NCI-H226 (cell line): ENCODE measurements around the gene MAPK6.
A peak's percentile ranks its signal among the peaks of the same experiment; 100 is the strongest.
"Not testable (repeated sequence)": the region's sequence is repeated elsewhere in the genome, so short reads cannot be mapped to it uniquely, and the experiment has no call there.

Experiments used
- DNase-seq: peaks from one replicate; pipeline ENCODE4 v3.0.0-alpha.2; 2015

Gene MAPK6

DNA sequence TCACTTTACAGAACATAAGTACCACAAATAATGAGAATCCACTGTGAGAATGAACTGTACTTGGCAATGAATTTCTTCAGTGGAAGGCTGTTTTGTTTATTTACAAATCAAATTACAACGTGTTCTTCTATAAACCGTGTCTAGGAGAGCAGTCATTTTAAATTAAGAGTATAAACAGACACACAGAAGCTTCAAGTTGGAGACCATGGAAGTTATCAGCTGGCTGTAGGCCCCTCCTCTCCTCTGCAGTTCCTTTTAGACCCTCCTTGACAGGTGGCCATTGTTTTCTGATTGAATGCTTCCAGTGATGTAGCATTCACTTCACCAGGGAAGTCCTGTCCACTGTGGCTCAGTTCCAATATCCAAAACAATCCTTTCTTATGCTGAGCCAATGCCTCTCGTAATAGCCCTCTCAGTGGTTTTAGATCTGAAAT lies 7.3 kb upstream of the MAPK6 start:
- no peak for DNase-seq

DNA sequence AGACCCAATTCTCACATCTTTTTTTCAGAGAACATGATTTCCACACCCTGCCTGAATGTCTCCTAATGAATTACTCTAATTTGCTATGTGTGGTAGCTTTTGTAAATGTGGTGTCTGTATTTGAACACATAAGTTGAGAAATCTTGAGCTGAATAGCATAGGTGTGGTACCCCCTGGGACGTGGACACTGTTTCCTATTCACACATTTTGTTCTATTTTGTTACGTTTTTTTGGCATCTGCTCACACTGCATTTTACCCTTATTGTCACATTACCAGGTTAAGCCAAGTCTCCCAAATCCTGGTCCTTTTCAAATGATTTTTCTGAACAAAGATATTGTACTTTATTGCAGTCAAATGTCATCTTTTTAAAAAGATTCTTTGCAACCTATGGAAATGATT lies 6.8 kb upstream of the MAPK6 start:
- no peak for DNase-seq

DNA sequence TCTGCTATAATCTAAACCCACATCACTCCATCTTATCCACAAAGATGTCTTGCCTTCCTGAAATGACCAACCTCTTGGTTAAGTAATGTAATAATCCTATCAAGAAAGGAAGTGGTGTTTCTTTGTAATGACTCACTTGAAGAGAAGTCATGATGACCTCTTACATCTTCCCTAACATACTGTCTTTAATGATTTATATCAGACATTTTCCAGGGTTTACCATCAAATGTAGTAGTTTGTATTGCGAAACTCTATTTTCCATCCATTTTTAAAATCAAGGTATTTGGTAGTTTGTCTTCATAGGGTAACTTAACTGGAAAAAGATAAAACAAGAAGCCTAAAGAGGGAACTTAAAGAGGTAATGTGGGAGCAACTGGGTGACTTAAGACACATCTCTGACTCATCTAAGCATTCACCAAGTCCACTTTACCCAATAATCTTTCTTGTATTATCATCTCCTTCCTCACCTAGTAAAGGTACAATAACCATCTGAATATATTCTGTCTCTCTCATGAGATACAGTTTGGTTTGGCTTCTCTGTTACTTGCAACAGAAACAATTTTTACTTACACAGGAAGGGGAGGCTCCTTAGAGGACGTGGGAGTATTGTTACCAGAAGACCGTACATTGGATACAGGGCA lies 5.7 kb upstream of the MAPK6 start:
- DNase-seq, result peak; percentile 95

DNA sequence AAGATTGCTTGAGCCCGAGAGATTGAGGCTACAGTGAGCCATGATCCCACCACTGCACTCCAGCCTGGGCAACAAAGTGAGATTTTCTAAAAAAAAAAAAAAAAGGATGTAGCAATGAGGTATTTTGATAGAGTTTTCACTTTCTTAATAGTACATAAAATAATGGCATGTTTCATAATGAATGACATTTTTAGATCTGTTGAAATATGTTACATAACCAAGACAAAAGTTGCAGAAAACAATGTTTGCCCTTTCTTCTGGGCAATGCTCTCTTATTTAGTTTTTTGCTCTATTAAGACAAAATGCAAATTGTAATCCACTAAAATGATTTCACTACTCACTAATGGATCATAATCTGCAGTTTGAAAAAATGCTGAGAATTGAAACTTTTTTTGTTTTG lies 4.4 kb upstream of the MAPK6 start:
- DNase-seq, result no peak

DNA sequence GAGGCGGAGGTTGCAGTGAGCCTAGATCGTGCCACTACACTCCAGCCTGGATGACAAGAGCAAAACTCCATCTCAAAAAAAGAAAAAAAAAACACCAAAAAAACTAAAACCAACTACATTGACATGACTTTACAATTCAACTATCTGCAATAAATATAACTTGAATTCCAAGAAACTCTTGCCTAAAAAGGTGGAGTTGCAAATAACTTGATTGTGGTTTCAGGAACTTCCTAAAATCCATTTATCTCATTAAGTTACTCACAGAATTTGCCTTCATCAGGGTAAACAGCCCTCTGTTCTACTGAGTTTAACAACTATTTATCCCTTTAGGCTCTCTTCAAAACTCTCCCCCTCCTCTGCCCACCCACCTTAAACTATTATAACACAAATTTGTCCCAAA lies 2.7 kb upstream of the MAPK6 start:
- DNase-seq, result no peak

DNA sequence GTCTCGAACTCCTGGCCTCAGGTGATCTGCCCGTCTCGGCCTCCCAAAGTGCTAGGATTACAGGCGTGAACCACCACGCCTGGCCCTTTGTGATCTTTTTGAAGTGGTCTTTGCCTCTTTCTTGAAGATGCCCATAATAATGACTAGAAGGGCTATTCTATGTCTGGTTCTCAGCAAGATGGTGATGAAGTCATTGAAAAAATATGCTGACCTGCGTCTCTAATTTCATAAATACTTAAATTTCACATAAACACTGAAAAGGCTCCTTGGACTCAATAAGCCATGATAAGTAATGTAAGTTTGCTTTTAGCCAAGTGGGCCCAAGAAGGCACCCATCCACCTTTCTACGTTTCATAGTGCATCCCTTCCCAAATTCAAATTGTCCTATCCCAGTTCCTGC lies 775 bp upstream of the MAPK6 start:
- DNase-seq, result no peak

DNA sequence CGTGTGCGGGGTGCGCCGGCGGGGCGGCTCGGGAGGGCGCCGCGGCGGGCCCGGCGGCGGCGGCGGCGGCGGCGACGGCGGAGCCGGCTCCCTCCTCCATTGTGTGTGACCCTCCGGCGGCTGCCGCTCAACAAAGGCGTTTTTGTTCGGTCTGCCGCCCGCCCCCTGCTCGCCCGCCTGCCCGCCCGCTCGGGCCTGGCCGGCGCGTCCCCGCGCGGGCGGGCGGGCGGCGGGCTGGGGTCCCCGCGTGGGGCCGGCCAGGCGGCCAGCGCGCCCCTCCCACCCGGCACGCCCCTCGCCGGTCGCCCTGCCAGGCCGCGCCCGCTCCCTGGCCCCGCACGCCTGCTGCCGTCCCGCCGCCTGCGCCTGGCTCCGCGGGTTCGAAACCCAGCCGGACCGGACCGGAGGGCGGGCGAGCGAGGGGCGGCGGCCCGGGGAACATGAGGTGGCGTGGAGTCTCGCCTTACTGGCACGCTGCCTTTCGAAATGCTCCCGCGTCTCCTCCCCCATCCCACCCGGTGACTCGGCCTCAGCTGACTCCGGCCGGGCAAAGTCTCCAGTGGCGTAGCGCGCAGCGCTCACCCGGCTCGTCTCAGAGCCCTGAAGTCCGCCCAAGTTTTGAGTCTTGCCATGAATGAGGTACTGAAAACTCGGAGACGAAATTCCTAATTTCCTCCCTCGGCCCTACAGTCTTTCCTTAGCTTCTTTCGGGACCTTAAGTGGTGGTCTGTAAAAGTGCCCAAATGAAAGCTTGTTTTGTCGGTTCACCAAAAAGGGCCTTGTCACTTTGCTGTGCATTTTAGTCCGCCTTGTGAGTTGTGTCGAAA lies 588 bp downstream of the MAPK6 start:
- DNase-seq, result peak; percentile 87

DNA sequence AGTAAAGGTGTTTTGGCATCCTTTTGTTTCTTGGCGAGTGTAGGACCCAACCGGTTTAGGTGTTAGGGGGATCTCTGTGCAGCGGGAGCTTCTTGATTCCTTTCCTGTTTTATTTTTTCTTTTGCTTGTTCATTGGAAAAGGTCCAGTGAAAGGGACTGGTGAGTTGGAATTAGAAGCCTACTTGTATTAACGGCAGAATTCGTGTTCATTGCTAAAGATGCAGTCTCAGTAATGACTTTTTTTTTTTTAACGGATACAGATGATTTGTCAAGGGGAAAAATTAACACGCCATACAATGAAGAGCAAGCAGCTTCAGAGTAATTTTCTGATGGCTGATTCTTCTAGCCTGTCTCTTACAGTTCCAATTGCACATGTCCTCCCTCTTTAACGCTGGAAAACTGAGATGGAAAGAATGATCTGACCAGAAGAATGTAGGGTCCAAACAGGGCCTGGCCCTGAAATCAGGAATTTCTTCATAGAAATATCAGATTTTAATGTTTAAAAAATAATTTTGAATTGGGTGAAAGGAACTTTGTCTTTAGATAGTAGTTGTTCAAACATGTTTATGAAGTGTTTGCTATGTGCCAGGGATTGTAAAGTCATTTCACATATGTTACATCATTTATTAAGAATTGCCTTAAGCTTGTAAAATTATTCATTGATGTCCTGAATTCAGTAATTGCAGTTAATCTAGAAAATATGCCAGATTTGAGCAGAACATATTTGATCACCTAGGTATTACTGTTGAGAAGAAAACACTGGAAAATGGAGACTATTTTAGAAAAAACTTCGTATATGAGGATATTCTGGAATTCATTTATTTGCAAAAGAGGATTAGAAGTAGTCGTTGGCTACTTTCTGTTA lies 1.4 kb downstream of the MAPK6 start:
- no peak for DNase-seq

DNA sequence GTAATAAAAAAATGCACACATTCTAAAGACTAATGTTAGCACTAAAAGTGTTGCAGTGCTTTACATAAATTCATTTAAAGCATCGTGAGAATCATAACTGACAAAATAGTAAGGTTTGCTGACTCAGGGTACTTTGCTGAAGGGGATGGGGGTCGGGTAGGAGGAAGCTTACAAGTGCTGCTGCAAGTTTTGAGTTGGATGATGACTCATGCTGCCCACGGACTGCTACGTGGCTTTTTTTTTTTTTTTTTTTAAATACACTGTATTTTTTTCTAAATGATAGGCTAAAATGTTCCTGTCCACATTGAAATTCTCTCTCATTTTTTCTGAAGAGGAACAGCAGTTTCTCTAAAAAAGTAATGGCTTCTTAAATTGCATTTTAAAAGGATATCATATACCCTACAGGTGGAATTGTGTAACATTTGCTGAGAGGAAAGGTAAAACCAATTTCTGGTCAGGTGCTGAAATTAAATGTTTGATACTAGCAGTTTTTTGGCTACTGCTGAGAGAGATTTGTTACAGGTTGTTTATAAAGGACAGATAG lies 2.2 kb downstream of the MAPK6 start:
- DNase-seq, result peak; percentile 87

DNA sequence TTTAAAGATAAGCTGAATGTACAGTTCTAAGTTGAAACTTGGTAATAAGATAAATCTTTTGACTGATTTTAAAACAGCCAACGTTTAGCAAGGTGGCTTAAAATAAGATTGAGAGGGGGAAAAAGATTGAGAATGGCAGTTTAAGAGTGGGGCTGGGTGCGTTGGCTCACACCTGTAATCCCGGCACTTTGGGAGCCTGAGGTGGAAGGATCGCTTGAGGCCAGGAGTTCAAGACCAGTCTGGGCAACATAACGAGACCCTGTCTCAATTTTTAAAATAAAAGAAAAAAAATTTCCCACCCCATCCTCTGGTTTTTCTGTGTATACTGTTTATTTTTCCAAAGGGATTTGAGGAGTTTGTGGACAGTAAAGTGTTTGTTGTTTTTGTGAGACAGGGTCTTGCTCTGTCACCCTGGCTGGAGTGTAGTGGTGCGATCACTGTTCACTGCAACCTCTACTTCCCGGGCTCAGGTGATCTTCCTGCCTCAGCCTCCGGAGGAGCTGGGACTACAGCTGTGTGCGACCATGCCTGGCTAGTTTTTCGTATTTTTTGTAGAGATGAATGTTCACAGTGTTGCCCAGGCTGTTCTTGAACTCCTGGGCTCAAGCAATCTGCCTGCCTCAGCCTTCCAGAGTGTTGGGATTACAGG lies 3.0 kb downstream of the MAPK6 start:
- DNase-seq, result no peak

DNA sequence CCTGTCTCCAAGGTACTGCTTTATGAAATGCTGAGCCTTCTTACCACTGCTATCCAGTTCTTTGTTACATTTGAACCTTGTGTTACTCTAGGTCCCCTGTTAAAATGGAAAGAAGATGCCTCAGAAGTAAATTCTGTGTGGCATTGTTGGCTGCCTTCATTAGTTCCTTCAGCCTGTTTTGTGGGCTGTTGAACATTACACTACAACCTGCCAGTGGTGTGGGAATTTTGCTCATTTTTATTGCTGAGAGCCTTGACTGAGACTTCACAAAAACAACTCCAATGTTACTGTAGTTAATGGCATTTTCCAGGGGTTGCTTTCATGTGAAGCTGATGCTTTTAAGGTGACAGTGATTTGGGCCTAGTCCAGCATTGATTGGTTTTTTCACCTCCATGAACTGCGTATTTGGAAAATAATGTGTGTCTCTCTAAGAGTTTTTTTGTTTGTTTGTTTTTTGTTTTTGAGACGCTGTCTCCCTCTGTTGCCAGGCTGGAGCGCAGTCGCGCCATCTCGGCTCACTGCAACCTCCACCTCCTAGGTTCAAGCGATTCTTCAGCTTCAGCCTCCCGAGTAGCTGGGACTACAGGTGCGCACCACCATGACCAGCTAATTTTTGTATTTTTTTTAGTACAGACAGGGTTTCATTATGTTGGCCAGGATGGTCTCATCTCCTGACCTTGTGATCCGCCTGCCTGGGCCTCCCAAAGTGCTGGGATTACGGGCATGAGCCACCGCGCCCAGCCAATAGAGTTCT lies 4.3 kb downstream of the MAPK6 start:
- no peak for DNase-seq

DNA sequence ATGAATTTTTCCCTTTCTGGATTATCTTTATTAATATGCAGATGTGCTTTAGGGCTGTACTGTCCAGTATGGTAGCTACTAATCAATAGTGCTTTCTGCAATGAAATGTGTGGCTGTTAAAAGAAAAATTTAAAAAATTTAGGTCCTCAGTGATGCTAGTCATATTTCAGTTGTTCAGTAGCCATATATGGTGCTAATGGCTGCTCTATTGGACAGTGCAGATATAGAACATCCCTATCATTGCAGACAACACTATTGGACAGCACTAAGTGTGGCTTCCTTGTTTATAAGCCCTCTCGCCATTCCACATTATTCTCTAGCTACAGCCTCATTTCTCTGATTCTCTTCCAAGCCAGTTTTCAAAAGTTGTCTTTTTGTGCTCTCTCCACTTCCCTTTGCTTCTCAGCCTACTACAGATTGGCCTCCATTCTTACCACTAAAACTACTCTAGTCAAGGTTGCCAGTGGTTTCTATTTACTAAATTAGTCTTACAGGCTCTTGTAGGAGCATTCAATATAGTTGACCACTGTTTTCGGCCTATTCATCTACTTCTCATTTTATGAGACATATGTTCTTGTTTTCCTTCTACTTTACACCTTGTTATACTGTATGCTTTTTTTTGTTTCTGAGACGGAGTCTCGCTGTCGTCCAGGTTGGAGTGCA lies 9.5 kb downstream of the MAPK6 start:
- no peak for DNase-seq

DNA sequence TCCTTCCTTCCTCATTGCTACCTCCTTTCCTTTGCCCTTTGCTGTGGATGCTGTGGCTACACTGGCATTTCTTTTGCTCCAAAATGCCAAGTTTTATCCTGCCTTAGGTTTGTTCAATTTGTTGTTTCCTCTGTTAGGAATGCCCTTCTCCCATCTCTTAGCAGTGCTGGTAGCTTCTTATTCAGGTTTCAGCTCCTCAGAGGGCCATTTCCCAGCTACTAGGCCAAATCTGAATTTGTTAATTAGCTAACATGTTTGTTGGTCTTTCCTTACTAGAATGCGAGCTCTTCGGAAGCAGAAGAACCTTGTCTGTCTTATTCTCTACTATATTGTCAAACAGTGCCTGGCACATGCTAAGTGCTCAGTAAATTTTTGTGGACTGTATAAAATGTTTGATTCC lies 11.0 kb downstream of the MAPK6 start:
- no peak for DNase-seq

DNA sequence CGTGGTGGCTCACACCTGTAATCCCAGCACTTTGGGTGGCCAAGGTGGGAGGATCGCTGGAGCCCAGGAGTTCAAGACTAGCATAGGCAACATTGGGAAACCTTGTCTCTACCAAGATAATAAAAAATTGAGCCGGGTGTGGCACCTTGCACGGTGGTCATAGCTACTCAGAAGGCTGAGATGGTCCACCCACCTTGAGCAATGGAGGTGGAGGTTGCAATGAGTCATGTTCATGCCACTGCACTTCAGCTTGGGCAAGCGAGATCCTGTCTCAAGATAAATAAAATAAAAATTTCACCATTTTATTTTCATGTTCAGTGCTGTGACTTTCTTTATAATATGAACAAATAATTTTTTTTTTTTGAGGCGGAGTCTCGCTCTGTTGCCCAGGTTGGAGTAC lies 12.5 kb downstream of the MAPK6 start:
- peak; percentile 80 for DNase-seq

DNA sequence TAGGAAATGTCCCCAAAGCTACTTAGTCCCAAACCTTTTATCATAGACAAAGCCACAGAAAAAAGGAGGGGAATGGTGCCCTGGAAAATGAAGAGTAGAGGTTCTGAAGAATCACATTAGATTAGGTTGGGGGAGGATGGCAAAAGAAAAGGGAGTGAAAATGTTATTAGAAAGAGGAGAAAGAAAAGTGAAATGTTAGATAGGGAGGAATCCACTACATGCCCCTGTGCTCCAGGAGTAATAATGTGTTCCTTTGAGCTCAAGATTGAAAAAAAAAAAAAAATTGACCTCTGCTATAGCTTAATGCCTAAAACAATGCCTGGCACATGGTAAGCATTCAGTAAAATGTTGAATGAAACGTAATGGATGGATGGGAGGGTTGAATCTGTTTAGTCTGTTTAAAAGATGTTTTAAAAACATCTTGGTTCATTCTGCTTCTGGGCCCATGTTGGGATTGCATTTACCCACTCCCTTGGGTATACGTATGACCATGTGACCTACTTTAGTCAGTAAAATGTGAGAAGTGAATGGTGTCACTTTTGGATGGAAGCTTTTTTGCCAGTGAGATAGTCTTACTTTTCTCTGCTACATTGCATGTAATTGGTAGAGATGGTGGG lies 19.0 kb downstream of the MAPK6 start:
- DNase-seq, result no peak

DNA sequence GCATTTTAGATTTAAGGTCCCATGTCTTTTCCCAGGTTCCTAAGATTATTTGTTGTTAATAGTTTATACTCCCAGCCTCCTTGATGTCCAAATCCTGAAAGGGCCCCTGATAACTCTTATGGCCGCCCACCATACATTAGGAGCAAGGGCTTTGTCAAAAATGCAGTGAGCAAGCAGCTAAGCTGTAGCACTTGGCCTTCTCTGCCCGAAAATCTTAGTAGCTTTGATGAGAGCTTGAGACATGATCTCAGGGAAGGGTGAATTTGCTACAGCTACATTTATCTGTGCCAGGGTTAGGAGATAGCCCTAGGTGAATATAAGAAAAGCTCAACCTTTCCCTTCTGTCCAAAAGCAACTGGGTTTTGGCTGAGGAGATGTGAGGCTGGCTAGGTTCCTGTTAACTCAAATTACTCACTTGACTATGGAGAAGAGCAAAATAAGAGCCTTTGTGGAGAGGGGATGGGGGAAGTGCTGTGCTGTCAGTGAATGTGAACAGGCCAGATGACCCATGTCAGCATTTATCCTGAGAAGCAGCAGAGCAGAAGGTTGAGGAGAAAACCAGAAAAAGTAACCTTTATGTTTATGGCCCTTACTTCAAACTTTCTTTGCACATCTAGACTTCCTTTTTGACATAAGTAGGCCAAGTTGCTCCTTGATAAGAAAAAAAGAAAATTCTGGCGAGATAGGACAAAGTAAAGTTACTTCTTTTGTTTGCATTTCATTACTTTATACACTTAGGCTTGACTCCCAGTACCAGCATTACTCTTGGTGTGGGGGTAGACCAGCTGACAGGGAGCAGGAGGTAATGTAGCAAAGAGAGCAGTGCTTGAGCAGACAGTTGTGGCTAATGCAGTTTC lies 21.1 kb downstream of the MAPK6 start:
- no peak for DNase-seq

DNA sequence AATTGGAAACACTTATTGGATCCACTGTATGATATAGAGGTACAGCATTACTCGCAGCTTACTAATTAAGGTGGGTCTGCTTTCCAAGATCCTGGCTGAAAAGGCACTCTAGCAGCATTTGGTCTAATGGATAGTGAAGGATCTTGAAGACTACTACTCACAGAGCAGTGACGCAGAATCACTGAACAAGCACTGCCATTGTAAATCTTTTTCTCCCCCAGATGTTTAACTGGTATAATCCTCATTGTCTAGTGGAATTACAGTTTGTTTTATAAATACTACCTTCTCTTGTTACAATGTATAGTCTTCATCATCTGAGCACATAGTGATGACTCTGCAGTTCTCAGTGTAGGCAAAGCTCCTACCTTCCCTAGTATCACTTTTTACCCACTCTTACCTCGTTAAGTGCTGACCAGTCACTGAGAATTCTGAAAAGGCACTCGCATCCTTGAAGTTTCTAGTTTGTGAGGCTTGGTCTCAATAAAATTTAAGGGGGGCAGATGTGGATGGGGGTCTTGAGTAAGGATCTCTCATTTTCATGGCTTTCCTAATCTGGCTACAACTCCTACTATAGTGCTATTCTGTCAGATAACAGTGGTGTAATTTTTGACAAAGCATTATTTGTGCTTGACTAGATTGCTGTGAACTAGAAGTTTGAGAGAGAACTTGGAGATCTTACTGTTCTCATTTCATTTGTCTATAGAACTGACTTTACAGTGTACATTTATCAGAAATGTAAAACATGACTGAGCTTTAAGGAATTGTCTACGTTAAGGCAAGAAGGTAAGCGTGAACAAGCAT lies 23.2 kb downstream of the MAPK6 start:
- no peak for DNase-seq

DNA sequence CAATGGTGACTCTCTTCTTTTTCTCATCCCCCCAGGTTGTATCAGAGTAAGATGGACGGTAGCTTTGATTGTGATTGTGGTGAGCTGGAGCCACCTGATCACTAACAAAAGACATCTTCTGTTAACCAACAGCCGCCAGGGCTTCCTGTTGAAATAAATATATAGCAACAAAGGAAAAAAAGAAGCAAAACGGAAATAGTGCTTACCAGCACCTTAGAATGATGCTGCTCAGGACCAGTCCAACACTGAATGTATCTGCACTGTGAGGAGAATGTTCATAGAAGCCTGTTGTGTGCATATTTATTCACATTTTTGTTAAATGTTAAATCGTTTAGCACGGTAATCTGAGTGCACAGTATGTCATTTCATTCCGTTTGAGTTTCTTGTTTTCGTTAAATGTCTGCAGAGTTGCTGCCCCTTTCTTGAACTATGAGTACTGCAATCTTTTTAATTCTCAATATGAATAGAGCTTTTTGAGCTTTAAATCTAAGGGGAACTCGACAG lies 26.8 kb downstream of the MAPK6 start:
- DNase-seq, result not testable (repeated sequence)

DNA sequence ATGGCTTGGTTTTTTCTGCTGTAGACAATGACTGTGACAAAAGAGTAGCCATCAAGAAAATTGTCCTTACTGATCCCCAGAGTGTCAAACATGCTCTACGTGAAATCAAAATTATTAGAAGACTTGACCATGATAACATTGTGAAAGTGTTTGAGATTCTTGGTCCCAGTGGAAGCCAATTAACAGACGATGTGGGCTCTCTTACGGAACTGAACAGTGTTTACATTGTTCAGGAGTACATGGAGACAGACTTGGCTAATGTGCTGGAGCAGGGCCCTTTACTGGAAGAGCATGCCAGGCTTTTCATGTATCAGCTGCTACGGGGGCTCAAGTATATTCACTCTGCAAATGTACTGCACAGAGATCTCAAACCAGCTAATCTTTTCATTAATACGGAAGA lies 27.5 kb downstream of the MAPK6 start:
- DNase-seq, result not testable (repeated sequence)
